GM12878 (cell line): ENCODE results near the gene LASP1. TPM values are rescaled to one million over a fixed set of nuclear protein-coding genes. Genes with fewer than 3 reads are reported as not detected.

Experiments
- ATAC-seq: fragments of 200-7000 bp; cut with Tn5 transposase; 3 replicates; pipeline ENCODE4 v1.9.1; 2020; ENCODE audit warnings: mild to moderate bottlenecking, moderate library complexity
- BruUV-seq: library from RNA; stranded (reverse); fragments of 400-500 nt; replicated peaks from 2 replicates; lab custom pipeline; 2021; lab: Mats Ljungman, UMichigan
- CTCF ChIA-PET: fragments of 300-600 bp; sonication (Branson Sonifier 250); formaldehyde crosslinking; extraction: SDS; loops from one replicate; lab custom pipeline; 2021; ENCODE audit warnings: inconsistent platforms; lab: Yijun Ruan, JAX
- POLR2A ChIA-PET: fragments of 350-600 bp; formaldehyde crosslinking; extraction: SDS; loops from one replicate; lab custom pipeline; 2021; ENCODE audit warnings: inconsistent platforms; lab: Charles Lee
- RAD21 ChIA-PET: fragments of 300-600 bp; sonication (Branson Sonifier 250); formaldehyde crosslinking; loops from one replicate; lab custom pipeline; 2023; ENCODE audit warnings: antibody characterized with exemption; ENCODE audit not compliant: unreplicated experiment; lab: Charles Lee
- SMC1A ChIA-PET: fragments of 300-600 bp; sonication (Branson Sonifier 250); formaldehyde crosslinking; loops from one replicate; lab custom pipeline; 2023; ENCODE audit not compliant: unreplicated experiment, uncharacterized antibody; lab: Charles Lee
- DNase-seq: peaks from one replicate; pipeline ENCODE4 v3.0.0-alpha.2; 2011; ENCODE audit warnings: low read depth, low spot score
- FAIRE-seq: peaks from 3 replicates; lab custom pipeline; 2011; peaks lifted over from hg19 to GRCh38; lab: Jason Lieb, UNC
- H2AFZ ChIP-seq: 2 replicates; pipeline ENCODE4 v1.6.0; 2011; ENCODE audit warnings: low read depth, low read length, control low read depth; ENCODE audit not compliant: control insufficient read depth
- H3K27ac ChIP-seq: 2 replicates; pipeline ENCODE4 v1.5.1; 2011; ENCODE audit warnings: control low read depth; ENCODE audit not compliant: control insufficient read depth, insufficient read depth
- H3K27me3 ChIP-seq, 2 experiments: replicated peaks in 1 of 2; 2 replicates each; pipeline versions ENCODE4 v1.6.0 to v1.6.1; 2011; ENCODE audit warnings: low read length in 1 of 2; ENCODE audit not compliant: control insufficient read depth in 2 of 2, insufficient read depth in 2 of 2
- H3K36me3 ChIP-seq, 2 experiments: 2 replicates each; pipeline ENCODE4 v1.5.1; 2011; ENCODE audit warnings: low read length in 1 of 2; ENCODE audit not compliant: control insufficient read depth in 2 of 2, insufficient read depth in 2 of 2
- H3K4me1 ChIP-seq: 2 replicates; pipeline ENCODE4 v1.6.1; 2011; ENCODE audit warnings: mild to moderate bottlenecking, low read length, moderate library complexity, mixed read lengths; ENCODE audit not compliant: control insufficient read depth, insufficient read depth
- H3K4me2 ChIP-seq: 2 replicates; pipeline ENCODE4 v1.6.0; 2011; ENCODE audit warnings: control low read depth; ENCODE audit not compliant: control insufficient read depth, insufficient read depth
- H3K4me3 ChIP-seq: fragments of 200-600 bp; sonication (generic); 2 replicates; pipeline ENCODE4 v1.5.1; 2016
- H3K79me2 ChIP-seq: 2 replicates; pipeline ENCODE4 v1.6.0; 2011; ENCODE audit warnings: low read length; ENCODE audit not compliant: control insufficient read depth, insufficient read depth
- H3K9ac ChIP-seq: 2 replicates; pipeline ENCODE4 v1.8.0; 2011; ENCODE audit warnings: low read length, control low read depth, mixed read lengths; ENCODE audit not compliant: control insufficient read depth, insufficient read depth
- H3K9me3 ChIP-seq: replicated peaks from 3 replicates; pipeline ENCODE4 v1.5.1; 2011; ENCODE audit warnings: mild to moderate bottlenecking, low read length; ENCODE audit not compliant: control insufficient read depth, insufficient read depth
- H4K20me1 ChIP-seq: 2 replicates; pipeline ENCODE4 v1.6.0; 2011; ENCODE audit not compliant: control insufficient read depth, insufficient read depth
- BACH1 ChIP-seq: fragments of 450-650 bp; IDR thresholded peaks from 2 replicates; pipeline ENCODE4 v1.6.1; 2017; ENCODE audit warnings: mild to moderate bottlenecking, borderline replicate concordance
- DPF2 ChIP-seq: fragments of 450-650 bp; IDR thresholded peaks from 2 replicates; pipeline ENCODE4 v1.6.1; 2017; ENCODE audit warnings: mild to moderate bottlenecking
- LARP7 ChIP-seq: fragments of 450-650 bp; IDR thresholded peaks from 2 replicates; pipeline ENCODE4 v1.6.1; 2017; ENCODE audit warnings: mild to moderate bottlenecking
- SIN3A ChIP-seq: IDR thresholded peaks from 2 replicates; pipeline ENCODE4 v1.6.1; 2012; ENCODE audit warnings: low read depth, low read length, improper control_type of control experiment
- SUPT20H ChIP-seq: IDR thresholded peaks from 2 replicates; pipeline ENCODE4 v1.6.1; 2011; ENCODE audit warnings: low read depth, mild to moderate bottlenecking, low read length, moderate library complexity, borderline replicate concordance; ENCODE audit not compliant: control insufficient read depth
- SUZ12 ChIP-seq: fragments of 200-600 bp; sonication (generic); IDR thresholded peaks from one replicate; pipeline ENCODE4 v1.6.1; 2018; ENCODE audit warnings: antibody characterized with exemption, mild to moderate bottlenecking; ENCODE audit not compliant: unreplicated experiment
- TBL1XR1 ChIP-seq: IDR thresholded peaks from 2 replicates; pipeline ENCODE4 v1.6.1; 2012; ENCODE audit warnings: low read depth, low read length, improper control_type of control experiment
- YBX1 ChIP-seq: fragments of 450-650 bp; IDR thresholded peaks from 2 replicates; pipeline ENCODE4 v1.6.1; 2016; ENCODE audit warnings: antibody characterized with exemption
- ZBED1 ChIP-seq: IDR thresholded peaks from 2 replicates; pipeline ENCODE4 v1.6.1; 2016; ENCODE audit warnings: borderline replicate concordance
- WGBS: methylation state at CpG from one replicate; pipeline ENCODE4 v1.1.6; 2016; ENCODE audit warnings: low lambda C conversion rate; ENCODE audit not compliant: insufficient replicate concordance, insufficient coverage; ENCODE audit errors: missing lambda C conversion rate; 5-methylcytosine and 5-hydroxymethylcytosine counted together
- in situ Hi-C: fragments of 300-500 bp; cut with MboI; formaldehyde crosslinking; loops from 9 replicates; pipeline ENCODE4 v1.14.3; 2018; ENCODE audit warnings: mixed read lengths
- intact Hi-C: fragments of 100-400 bp; cut with micrococcal nuclease; formaldehyde crosslinking; loops from one replicate; pipeline ENCODE4 v1.14.2; 2022; ENCODE audit not compliant: unreplicated experiment
- polyA plus RNA-seq, 11 experiments: library from polyadenylated mRNA; depleted of rRNA in 4 of 11; unstranded in 6 of 11; stranded (reverse) in 5 of 11; fragments of >200 nt; fragmentation: Nextera tagmentation in 4 of 11; fragmentation: Illumina TruSeq in 1 of 11; extraction: Ambion mirVana in 4 of 11; extraction: Trizol in 1 of 11; gene quantifications; 1 replicate in 1 of 11; 2 replicates in 10 of 11; pipeline versions ENCODE4 v1.2.1 to v1.2.3, GENCODE V29; 2011 to 2016; ENCODE audit warnings: inconsistent platforms in 2 of 11, missing spikeins in 2 of 11, low read depth in 1 of 11
- total RNA-seq, 4 experiments: library from RNA; depleted of rRNA in 3 of 4; stranded (reverse); fragments of >200 nt in 3 of 4; fragmentation: Illumina TruSeq in 1 of 4; extraction: Trizol in 1 of 4; gene quantifications; 2 replicates each; pipeline versions ENCODE4 v1.2.1 to v1.2.3, GENCODE V29; 2013 to 2021
- TF ChIP-seq, protein P1 (sequence below): IDR thresholded peaks from 2 replicates; pipeline ENCODE4 v1.6.1; 2011; ENCODE audit warnings: borderline replicate concordance, low read depth, mild to moderate bottlenecking, moderate library complexity, low read length; ENCODE audit not compliant: insufficient read depth, poor library complexity, severe bottlenecking
- TF ChIP-seq, protein P2 (sequence below): fragments of 450-650 bp; IDR thresholded peaks from 2 replicates; pipeline ENCODE4 v1.6.1; 2018; ENCODE audit warnings: borderline replicate concordance, mild to moderate bottlenecking; ENCODE audit not compliant: partially characterized antibody
- TF ChIP-seq, protein P3 (sequence below): fragments of 450-650 bp; IDR thresholded peaks from 2 replicates; pipeline ENCODE4 v1.6.1; 2017; ENCODE audit warnings: antibody characterized with exemption, mild to moderate bottlenecking, moderate library complexity

Gene LASP1
- total and polyA plus RNA-seq, 10 of the 15 experiments (the other 5 are each of a cell fraction or from before 2014, with no cell fraction given), result 21.0 to 114 (median 59.3) TPM

DNA sequence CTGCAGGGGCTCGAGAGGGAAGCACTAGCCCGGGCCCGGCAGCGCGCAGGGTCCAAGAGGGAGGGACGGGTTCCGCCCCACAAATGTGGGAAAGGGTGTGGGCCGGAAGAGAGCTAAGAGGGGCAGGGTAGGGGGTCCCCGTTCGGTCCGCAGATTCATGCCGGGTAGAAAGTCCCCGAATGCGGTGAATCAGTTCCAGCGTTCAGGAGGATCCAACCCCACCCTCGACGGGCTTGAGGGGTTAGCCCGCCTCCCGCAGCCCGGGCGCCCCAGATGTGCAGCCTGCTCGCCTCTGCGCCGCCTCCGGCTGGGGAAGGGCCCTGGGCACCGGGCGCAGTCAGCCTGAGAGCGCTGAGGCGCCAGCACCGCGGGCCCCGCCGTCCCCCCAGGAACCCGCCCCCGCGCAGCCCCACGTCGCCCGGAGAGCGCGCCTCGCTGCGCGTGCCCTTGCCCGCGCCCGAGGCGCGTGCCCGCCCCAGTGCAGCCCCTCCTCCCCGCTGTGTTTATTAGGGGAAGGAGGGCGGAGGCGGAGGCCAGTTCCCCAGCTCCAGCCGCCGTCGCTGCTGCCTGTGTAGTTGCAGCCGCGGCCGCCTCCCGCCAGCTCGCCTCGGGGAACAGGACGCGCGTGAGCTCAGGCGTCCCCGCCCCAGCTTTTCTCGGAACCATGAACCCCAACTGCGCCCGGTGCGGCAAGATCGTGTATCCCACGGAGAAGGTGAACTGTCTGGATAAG, at the start of gene LASP1 (continued):
- TF ChIP-seq, protein P1, sequence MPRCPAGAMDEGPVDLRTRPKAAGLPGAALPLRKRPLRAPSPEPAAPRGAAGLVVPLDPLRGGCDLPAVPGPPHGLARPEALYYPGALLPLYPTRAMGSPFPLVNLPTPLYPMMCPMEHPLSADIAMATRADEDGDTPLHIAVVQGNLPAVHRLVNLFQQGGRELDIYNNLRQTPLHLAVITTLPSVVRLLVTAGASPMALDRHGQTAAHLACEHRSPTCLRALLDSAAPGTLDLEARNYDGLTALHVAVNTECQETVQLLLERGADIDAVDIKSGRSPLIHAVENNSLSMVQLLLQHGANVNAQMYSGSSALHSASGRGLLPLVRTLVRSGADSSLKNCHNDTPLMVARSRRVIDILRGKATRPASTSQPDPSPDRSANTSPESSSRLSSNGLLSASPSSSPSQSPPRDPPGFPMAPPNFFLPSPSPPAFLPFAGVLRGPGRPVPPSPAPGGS, result no peak
- no peak for TF ChIP-seq SUPT20H

DNA sequence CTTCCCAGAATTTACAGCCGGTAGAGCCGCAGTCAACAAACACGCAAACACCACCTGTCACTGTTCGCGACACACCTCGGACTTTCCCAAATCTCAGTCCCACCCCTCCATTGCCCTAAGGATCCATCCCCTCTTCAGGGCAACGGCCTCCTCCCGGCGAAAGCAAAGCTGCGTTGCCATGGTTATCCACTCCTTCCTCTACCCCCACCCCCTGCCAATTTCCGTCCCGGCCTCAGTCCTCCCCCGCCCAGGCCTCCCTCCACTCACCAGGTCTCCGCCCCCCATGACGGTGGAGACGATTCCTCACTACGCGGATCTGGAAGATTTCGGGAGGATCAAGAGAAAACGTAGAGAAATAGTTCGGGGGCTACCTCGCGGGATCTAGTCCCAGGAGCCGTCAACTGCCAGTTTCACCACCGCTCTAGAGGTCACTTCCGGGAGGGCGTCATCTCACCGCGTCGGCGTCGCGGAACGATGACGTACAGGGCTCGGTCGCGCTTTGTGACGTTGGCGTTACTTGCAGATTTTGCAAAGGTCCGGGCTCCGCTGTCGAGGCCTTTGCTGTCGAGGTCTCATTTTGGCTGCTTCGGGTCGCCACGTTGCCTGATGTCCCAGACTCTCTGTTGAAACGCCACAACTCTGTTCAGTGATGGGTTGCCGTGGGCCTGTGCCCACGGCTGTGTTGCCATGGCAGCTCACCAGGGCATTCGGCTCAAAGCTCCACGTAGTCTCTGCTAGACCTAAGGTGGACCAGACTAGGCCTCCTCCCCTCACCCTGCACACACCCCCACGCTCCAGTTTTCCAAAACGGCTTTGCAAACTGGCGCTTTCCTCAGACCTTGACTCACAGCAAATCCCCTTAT, 44.7 kb upstream of the LASP1 start, which contains the start of gene CWC25:
TSS of gene CWC25 (minus strand) at position 423 of the 863 bp plus-strand sequence. CDS start at position 285, 138 bp downstream.
- Histone ChIP-seq H3K79me2 (peaks cover 29% of the 10 kb centered on the region), H3K4me2 (peak within 1 kb of the TSS; percentile 89), H3K27me3 (no peaks in the 10 kb centered on the region), H3K4me3 (peak within 1 kb of the TSS; percentile 87), H3K4me1 (peaks cover 6% of the 10 kb centered on the region), H3K36me3 (peaks cover 1 to 10% of the 10 kb centered on the region in 2 experiments), H2AFZ (peak within 1 kb of the TSS; percentile 83), H4K20me1 (no peaks in the 10 kb centered on the region), H3K9me3 (no peaks in the 10 kb centered on the region), H3K9ac (peak within 1 kb of the TSS; percentile 84), H3K27ac (peak within 1 kb of the TSS; percentile 90)
- intact Hi-C loops, result no loop called here
- BruUV-seq, result TSS peak; percentile 86
- CTCF ChIA-PET, result interaction anchor here (0.6 to 1.4 kb wide), 5 partner anchors 29 to 972 kb away, joined by 3 to 5 read pairs (median 3); partner anchors contain the start of gene RPL23
- DNase-seq (peak; percentile 97), ATAC-seq (peak; percentile 92), FAIRE-seq (no peak)
- RAD21 ChIA-PET, result interaction anchor here (0.6 to 1.3 kb wide), 6 partner anchors 21 to 328 kb away, joined by 3 to 8 read pairs (median 4); partner anchors contain the start of gene RPL23
- in situ Hi-C loops, result no loop called here
- POLR2A ChIA-PET, result interaction anchor here (0.5 to 3.2 kb wide), 9 partner anchors 20 to 135 kb away, joined by 3 to 37 read pairs (median 3); partner anchors contain the start of genes LASP1 and RPL23
- SMC1A ChIA-PET, result interaction anchor here (0.7 to 1.3 kb wide), 6 partner anchors 26 to 48 kb away, joined by 3 to 13 read pairs (median 3); partner anchors contain the start of genes LASP1 and RPL23
- 2% methylated on average over 55 of the region's 55 CpGs for WGBS
- TF ChIP-seq SIN3A (peak; percentile 97), YBX1 (no peak), TBL1XR1 (peak; percentile 75; the same call in 1 of the 2 replicates), ZBED1 (0 out of 2 replicates have a peak, but pooled peaks have one; percentile 27), BACH1 (peak; percentile 57; the same call in 1 of the 2 replicates), DPF2 (no peak), SUZ12 (no peak), LARP7 (peak; percentile 67; the same call in 1 of the 2 replicates)
- TF ChIP-seq, protein P2, sequence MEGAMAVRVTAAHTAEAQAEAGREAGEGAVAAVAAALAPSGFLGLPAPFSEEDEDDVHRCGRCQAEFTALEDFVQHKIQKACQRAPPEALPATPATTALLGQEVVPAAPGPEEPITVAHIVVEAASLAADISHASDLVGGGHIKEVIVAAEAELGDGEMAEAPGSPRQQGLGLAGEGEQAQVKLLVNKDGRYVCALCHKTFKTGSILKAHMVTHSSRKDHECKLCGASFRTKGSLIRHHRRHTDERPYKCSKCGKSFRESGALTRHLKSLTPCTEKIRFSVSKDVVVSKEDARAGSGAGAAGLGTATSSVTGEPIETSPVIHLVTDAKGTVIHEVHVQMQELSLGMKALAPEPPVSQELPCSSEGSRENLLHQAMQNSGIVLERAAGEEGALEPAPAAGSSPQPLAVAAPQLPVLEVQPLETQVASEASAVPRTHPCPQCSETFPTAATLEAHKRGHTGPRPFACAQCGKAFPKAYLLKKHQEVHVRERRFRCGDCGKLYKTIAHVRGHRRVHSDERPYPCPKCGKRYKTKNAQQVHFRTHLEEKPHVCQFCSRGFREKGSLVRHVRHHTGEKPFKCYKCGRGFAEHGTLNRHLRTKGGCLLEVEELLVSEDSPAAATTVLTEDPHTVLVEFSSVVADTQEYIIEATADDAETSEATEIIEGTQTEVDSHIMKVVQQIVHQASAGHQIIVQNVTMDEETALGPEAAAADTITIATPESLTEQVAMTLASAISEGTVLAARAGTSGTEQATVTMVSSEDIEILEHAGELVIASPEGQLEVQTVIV, result peak; percentile 87
- TF ChIP-seq, protein P3, sequence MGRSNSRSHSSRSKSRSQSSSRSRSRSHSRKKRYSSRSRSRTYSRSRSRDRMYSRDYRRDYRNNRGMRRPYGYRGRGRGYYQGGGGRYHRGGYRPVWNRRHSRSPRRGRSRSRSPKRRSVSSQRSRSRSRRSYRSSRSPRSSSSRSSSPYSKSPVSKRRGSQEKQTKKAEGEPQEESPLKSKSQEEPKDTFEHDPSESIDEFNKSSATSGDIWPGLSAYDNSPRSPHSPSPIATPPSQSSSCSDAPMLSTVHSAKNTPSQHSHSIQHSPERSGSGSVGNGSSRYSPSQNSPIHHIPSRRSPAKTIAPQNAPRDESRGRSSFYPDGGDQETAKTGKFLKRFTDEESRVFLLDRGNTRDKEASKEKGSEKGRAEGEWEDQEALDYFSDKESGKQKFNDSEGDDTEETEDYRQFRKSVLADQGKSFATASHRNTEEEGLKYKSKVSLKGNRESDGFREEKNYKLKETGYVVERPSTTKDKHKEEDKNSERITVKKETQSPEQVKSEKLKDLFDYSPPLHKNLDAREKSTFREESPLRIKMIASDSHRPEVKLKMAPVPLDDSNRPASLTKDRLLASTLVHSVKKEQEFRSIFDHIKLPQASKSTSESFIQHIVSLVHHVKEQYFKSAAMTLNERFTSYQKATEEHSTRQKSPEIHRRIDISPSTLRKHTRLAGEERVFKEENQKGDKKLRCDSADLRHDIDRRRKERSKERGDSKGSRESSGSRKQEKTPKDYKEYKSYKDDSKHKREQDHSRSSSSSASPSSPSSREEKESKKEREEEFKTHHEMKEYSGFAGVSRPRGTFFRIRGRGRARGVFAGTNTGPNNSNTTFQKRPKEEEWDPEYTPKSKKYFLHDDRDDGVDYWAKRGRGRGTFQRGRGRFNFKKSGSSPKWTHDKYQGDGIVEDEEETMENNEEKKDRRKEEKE, result no peak
